Tibial nerve (tissue), 3 donors: Measurements from ENCODE around the gene RREB1.

Source experiments
- POLR2A ChIP-seq, 2 donors: fragments of 450-650 bp; IDR thresholded peaks; one replicate each; pipeline ENCODE4 v1.6.1; 2017; ENCODE audit warnings: antibody characterized with exemption in 2 of 2, mild to moderate bottlenecking in 2 of 2, moderate library complexity in 2 of 2
- TF ChIP-seq, protein P1 (sequence below), 5 experiments: fragments of 200-600 bp in 3 of 5; fragments of 450-650 bp in 2 of 5; sonication (generic) in 3 of 5; IDR thresholded peaks; one replicate each; pipeline ENCODE4 v1.5.1; 2016 to 2019; ENCODE audit warnings: antibody characterized with exemption in 5 of 5, mild to moderate bottlenecking in 3 of 5, moderate library complexity in 2 of 5

GRCh38 chr6:7106752-7107577 is 796 bp upstream of the RREB1 start:
- TF ChIP-seq, protein P1, sequence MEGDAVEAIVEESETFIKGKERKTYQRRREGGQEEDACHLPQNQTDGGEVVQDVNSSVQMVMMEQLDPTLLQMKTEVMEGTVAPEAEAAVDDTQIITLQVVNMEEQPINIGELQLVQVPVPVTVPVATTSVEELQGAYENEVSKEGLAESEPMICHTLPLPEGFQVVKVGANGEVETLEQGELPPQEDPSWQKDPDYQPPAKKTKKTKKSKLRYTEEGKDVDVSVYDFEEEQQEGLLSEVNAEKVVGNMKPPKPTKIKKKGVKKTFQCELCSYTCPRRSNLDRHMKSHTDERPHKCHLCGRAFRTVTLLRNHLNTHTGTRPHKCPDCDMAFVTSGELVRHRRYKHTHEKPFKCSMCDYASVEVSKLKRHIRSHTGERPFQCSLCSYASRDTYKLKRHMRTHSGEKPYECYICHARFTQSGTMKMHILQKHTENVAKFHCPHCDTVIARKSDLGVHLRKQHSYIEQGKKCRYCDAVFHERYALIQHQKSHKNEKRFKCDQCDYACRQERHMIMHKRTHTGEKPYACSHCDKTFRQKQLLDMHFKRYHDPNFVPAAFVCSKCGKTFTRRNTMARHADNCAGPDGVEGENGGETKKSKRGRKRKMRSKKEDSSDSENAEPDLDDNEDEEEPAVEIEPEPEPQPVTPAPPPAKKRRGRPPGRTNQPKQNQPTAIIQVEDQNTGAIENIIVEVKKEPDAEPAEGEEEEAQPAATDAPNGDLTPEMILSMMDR (IDR thresholded peaks at IDR 0.05): peak in 3 of 5 experiments; percentile 12 to 56 (median 51)
- TF ChIP-seq POLR2A (IDR thresholded peaks at IDR 0.05): no peak
